ENCODE measurements around the gene SNCA.
A peak's percentile ranks its signal among the peaks of the same experiment; 100 is the strongest.

SNCA gene

DNA sequence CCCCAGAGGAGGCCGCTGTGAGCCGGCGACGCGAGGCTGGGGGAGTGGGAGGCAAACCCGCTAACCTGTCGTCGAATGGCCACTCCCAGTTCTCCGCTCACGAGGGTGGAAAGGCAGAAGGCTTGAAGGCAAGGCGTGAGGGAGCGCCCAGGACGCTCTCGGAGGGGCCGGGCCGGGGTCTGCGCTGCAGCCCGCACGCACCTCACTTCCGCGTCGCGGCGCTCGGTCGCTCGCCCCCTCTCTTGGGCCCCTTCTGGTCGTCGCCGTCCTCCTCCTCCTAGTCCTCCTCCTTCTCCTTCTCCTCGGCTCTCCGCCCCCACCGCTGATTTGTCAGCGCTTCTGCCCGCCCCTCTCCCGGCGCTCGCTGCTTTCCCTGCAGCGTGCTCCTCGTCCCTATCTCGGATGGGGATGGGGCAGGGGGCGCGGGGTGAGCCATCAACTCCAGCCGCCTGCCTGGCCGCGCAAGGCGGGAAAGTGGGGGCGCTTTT lies at the start of gene SNCA:
SNCA (minus strand) TSS at position 265 of the 488 bp plus-strand sequence. CDS start 1,494 bp downstream, outside the sequence.
- TF ChIP-seq, protein P1, sequence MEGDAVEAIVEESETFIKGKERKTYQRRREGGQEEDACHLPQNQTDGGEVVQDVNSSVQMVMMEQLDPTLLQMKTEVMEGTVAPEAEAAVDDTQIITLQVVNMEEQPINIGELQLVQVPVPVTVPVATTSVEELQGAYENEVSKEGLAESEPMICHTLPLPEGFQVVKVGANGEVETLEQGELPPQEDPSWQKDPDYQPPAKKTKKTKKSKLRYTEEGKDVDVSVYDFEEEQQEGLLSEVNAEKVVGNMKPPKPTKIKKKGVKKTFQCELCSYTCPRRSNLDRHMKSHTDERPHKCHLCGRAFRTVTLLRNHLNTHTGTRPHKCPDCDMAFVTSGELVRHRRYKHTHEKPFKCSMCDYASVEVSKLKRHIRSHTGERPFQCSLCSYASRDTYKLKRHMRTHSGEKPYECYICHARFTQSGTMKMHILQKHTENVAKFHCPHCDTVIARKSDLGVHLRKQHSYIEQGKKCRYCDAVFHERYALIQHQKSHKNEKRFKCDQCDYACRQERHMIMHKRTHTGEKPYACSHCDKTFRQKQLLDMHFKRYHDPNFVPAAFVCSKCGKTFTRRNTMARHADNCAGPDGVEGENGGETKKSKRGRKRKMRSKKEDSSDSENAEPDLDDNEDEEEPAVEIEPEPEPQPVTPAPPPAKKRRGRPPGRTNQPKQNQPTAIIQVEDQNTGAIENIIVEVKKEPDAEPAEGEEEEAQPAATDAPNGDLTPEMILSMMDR (conservative IDR thresholded peaks at IDR 0.05; ENCODE audit: low read depth, low read length) = no peak
- peak; percentile 62 for DNase-seq (ENCODE audit: low read depth)
- peak within 1 kb of the TSS; percentile 85 for H3K4me3 ChIP-seq (ENCODE audit: low read length)

DNA sequence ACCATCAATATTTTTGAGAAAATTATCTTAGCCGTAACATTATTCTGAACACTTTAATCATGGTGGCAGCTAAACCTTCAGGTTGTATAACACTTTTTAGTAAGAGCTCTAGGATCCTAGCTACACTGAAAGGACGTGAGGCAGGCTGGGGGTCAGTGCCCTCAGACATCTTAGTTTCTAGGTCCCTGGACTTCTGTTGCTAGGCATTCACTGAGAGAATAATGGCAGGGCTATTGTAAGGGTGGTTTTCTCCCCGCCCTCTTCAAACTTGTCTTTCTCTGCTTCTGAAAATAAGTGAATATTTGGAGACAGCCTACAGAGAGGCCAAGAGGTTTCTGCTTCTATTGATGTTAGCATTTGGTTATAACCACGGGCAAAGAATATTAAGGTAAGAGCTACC lies 42.3 kb upstream of the SNCA start:
- no peak overlapping the region for H3K4me3 ChIP-seq (ENCODE audit: low read length)
- TF ChIP-seq, protein P1 (conservative IDR thresholded peaks at IDR 0.05; ENCODE audit: low read depth, low read length) = no peak
- DNase-seq (ENCODE audit: low read depth) = no peak

DNA sequence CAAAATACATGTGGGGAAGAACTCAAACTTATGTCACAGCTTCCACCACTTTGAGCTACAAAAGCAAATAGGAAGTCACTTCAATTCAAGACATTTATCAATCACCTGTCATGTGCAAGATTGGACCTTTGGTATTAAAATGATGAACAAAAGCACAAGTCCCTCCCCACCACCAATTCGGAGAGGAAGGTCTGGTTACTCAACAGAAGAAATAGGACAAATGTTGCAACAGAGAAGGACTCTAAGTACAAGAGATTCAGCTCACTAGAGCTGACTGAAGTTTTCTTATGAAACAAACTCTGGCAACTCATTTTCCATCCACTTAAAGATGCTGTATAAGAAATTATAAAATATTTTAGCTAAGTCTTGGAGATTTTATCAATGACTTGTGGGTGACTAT lies 41.6 kb upstream of the SNCA start:
- DNase-seq (ENCODE audit: low read depth) = no peak
- TF ChIP-seq, protein P1 (conservative IDR thresholded peaks at IDR 0.05; ENCODE audit: low read depth, low read length) = no peak

DNA sequence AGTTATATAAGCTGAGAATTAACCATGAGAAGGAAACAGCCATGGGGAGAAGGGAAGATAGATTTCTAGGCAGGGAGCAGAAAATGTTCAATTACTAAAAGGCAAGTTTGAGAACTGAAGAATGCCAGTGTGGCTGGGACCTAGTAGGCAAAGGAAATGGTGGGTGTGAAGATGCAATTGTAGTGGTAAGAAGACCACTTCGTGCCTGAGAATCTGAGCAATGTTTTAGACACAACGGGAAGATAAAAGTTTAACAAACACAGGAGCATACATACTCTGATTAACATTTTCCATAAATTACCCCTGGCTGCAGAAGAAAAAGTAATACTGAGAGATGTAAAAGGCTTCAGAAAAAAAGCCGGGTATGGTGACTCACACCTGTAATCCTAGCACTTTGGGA lies 39.6 kb upstream of the SNCA start:
- TF ChIP-seq, protein P1 (conservative IDR thresholded peaks at IDR 0.05; ENCODE audit: low read depth, low read length) = no peak
- H3K4me3 ChIP-seq (ENCODE audit: low read length) = no peak overlapping the region
- DNase-seq (ENCODE audit: low read depth) = no peak

More for the DNA sequence above, 41.6 kb upstream of the SNCA start:
- no peak overlapping the region for H3K4me3 ChIP-seq (ENCODE audit: low read length)

DNA sequence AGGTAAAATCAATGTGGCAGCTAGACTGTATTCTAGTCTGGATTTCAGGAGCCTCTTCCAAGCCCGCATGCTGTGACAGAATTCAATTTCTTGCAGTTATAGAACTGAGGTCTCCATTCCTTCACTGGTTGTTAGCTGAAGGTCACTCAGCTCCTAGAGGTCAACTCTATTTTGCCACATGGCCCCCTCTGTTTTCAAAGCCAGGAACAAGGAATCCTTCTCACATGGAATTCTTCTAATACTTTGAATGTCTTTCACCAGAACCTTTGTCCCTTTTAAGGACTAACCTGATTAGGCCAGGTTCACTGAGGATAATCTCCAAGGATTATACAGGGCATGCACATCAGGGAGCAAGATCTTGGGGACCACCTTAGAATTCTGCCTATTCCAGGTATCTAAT lies 34.2 kb upstream of the SNCA start:
- TF ChIP-seq, protein P1 (conservative IDR thresholded peaks at IDR 0.05; ENCODE audit: low read depth, low read length) = no peak
- H3K4me3 ChIP-seq (ENCODE audit: low read length) = no peak overlapping the region
- DNase-seq (ENCODE audit: low read depth) = no peak

DNA sequence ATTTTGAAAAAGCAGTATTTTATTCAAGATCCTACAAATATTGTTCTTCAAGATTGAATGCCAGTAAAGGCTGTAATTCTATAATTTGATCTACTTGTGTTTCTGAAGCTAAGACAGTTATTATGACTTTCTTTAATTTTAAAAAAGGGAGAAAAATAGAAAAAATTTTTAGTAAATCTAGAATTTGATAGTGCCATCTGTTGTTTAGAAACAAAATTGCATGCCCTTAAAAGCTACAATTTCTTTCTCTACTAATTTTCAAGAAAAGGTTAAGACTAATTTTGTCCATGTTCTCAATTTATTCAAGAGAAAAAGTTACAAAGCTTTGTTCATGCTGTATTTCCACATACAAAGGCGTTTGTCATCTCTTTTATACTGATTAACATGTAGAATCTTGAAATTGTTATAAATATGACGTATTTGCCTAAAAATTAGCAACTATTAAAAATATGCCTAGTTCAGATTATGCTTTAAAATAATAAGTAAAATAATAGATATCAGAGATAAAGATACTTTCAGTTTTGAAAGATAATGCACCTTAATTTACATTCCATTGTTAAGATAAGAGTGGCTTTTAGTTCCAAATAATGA lies 32.1 kb upstream of the SNCA start:
- no peak overlapping the region for H3K4me3 ChIP-seq (ENCODE audit: low read length)
- TF ChIP-seq, protein P1 (conservative IDR thresholded peaks at IDR 0.05; ENCODE audit: low read depth, low read length) = peak; percentile 41
- no peak for DNase-seq (ENCODE audit: low read depth)

DNA sequence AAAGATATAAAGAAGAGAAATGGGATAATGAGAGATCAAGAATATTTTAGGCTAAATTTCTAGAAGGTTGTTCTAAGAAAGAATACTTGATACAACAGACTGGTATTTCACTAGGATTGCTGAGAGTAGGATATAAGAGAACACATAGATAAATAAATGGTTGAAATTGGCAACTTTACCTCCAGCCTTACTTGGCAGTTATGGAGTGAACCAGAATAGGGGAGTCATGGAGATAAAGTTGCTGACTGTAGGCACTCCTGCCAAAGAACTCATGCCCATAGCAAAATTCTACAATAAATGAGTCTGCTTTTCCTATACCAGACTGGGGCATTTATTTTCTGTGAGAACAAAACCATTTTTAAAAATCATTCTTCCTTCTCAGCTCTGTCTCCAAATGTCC lies 31.3 kb upstream of the SNCA start:
- DNase-seq (ENCODE audit: low read depth) = no peak
- no peak overlapping the region for H3K4me3 ChIP-seq (ENCODE audit: low read length)
- TF ChIP-seq, protein P1 (conservative IDR thresholded peaks at IDR 0.05; ENCODE audit: low read depth, low read length) = no peak

Measured in retinal pigment epithelial cell (primary cell).